Measurements from ENCODE around the gene NOD2.

GRCh38 chr16:50674831-50675230, 18.6 kb upstream of the NOD2 start:
- no peak for TF ChIP-seq CTCF (conservative IDR thresholded peaks at IDR 0.05 in 1 of 2, IDR thresholded peaks at IDR 0.05 in 1 of 2; ENCODE audit: extremely low read depth in 1 of 2, insufficient read depth in 1 of 2, low read depth in 1 of 2, low read length in 2 of 2)
- TF ChIP-seq EZH2 (IDR thresholded peaks at IDR 0.05; ENCODE audit: borderline replicate concordance, low read length): no peak

Measured in mammary epithelial cell (primary cell).